HG03521 (cell line): ENCODE measurements around the gene FAM169A.
"Not testable (repeated sequence)": the region's sequence is repeated elsewhere in the genome, so short reads cannot be mapped to it uniquely, and the experiment has no call there.

Source experiments
- ATAC-seq: cut with Tn5 transposase; IDR thresholded peaks from one replicate; pipeline ENCODE4 v1.9.1; 2021; ENCODE audit warnings: mild to moderate bottlenecking, moderate library complexity; ENCODE audit not compliant: unreplicated experiment

Gene FAM169A

GRCh38 chr5:74865804-74866595 is at the start of gene FAM169A:
Gene FAM169A (minus strand): TSS chr5:74866387. CDS start chr5:74841676, 24,711 bp downstream.
- peak; percentile 52 for ATAC-seq

- ATAC-seq, result no peak
These were observed 49.3 kb upstream of the FAM169A start for GRCh38 chr5:74915488-74915887.

GRCh38 chr5:74911421-74911820 is 45.2 kb upstream of the FAM169A start:
- not testable (repeated sequence) for ATAC-seq

- not testable (repeated sequence) for ATAC-seq
These were observed 43.7 kb upstream of the FAM169A start for GRCh38 chr5:74909888-74910287.

- not testable (repeated sequence) for ATAC-seq
These were observed 42.0 kb upstream of the FAM169A start for GRCh38 chr5:74908237-74908636.

- not testable (repeated sequence) for ATAC-seq
These were observed 38.5 kb upstream of the FAM169A start for GRCh38 chr5:74904713-74905112.

- no peak for ATAC-seq
These were observed 37.1 kb upstream of the FAM169A start for GRCh38 chr5:74903165-74903787.

- ATAC-seq, result no peak
These were observed 30.9 kb upstream of the FAM169A start for GRCh38 chr5:74897049-74897448.

GRCh38 chr5:74895906-74896305 is 29.7 kb upstream of the FAM169A start:
- no peak for ATAC-seq

- ATAC-seq, result no peak
These were observed 28.2 kb upstream of the FAM169A start for GRCh38 chr5:74894351-74894750.

GRCh38 chr5:74892921-74893320 is 26.7 kb upstream of the FAM169A start:
- ATAC-seq, result no peak

GRCh38 chr5:74889523-74890105 is 23.4 kb upstream of the FAM169A start:
- peak; percentile 71 for ATAC-seq

- ATAC-seq, result no peak
These were observed 21.9 kb upstream of the FAM169A start for GRCh38 chr5:74888117-74888516.

GRCh38 chr5:74885170-74885569 is 19.0 kb upstream of the FAM169A start:
- no peak for ATAC-seq

GRCh38 chr5:74882379-74883134 is 16.4 kb upstream of the FAM169A start:
- not testable (repeated sequence) for ATAC-seq

GRCh38 chr5:74877624-74878304 is 11.6 kb upstream of the FAM169A start:
- ATAC-seq, result no peak

- no peak for ATAC-seq
These were observed 10.0 kb upstream of the FAM169A start for GRCh38 chr5:74875994-74876791.

- no peak for ATAC-seq
These were observed 7.5 kb upstream of the FAM169A start for GRCh38 chr5:74873525-74874249.
